Measurements from ENCODE around the gene CLEC2D.

CLEC2D gene

GRCh38 chr12:9685915-9686314 is 16.4 kb downstream of the CLEC2D start:
- no peak overlapping the region for H3K4me3 ChIP-seq (ENCODE audit: low read depth, low read length, poor library complexity, severe bottlenecking)
- H3K9ac ChIP-seq (ENCODE audit: low read length) = no peak overlapping the region
- no peak overlapping the region for H2AFZ ChIP-seq (ENCODE audit: low read length)
- no peaks in the 10 kb centered on the region for H4K20me1 ChIP-seq (ENCODE audit: insufficient read depth, low read length)
- H3K9me3 ChIP-seq (ENCODE audit: low read length) = peaks cover 11% of the 10 kb centered on the region
- H3K4me1 ChIP-seq (ENCODE audit: insufficient read depth, low read length, severe bottlenecking) = no peaks in the 10 kb centered on the region
- no peak overlapping the region for H3K4me2 ChIP-seq (ENCODE audit: low read length)
- no peaks in the 10 kb centered on the region; the same call in 1 of the 2 replicates for H3K79me2 ChIP-seq (ENCODE audit: insufficient read depth, low read length)
- H3K36me3 ChIP-seq (ENCODE audit: insufficient read depth, low read length) = peaks cover 71% of the 10 kb centered on the region
- H3K27ac ChIP-seq (ENCODE audit: low read depth, low read length, poor library complexity, severe bottlenecking) = no peak overlapping the region
- no peaks in the 10 kb centered on the region for H3K27me3 ChIP-seq (ENCODE audit: insufficient read depth, low read length)
- H3F3A ChIP-seq (ENCODE audit: insufficient read depth, low read length) = no peaks in the 10 kb centered on the region
- TF ChIP-seq, protein P1, sequence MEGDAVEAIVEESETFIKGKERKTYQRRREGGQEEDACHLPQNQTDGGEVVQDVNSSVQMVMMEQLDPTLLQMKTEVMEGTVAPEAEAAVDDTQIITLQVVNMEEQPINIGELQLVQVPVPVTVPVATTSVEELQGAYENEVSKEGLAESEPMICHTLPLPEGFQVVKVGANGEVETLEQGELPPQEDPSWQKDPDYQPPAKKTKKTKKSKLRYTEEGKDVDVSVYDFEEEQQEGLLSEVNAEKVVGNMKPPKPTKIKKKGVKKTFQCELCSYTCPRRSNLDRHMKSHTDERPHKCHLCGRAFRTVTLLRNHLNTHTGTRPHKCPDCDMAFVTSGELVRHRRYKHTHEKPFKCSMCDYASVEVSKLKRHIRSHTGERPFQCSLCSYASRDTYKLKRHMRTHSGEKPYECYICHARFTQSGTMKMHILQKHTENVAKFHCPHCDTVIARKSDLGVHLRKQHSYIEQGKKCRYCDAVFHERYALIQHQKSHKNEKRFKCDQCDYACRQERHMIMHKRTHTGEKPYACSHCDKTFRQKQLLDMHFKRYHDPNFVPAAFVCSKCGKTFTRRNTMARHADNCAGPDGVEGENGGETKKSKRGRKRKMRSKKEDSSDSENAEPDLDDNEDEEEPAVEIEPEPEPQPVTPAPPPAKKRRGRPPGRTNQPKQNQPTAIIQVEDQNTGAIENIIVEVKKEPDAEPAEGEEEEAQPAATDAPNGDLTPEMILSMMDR (IDR thresholded peaks at IDR 0.05; ENCODE audit: low read length) = no peak
- TF ChIP-seq EZH2 (IDR thresholded peaks at IDR 0.05; ENCODE audit: borderline replicate concordance, low read length) = no peak
- H3K9me2 ChIP-seq (ENCODE audit: low read depth, low read length) = no peaks in the 10 kb centered on the region

- H3K4me2 ChIP-seq (ENCODE audit: low read length) = no peak overlapping the region
- H3K27ac ChIP-seq (ENCODE audit: low read depth, low read length, poor library complexity, severe bottlenecking) = no peak overlapping the region
- peaks cover 69% of the 10 kb centered on the region for H3K36me3 ChIP-seq (ENCODE audit: insufficient read depth, low read length)
- no peaks in the 10 kb centered on the region for H3K79me2 ChIP-seq (ENCODE audit: insufficient read depth, low read length)
- H2AFZ ChIP-seq (ENCODE audit: low read length) = no peak overlapping the region
- no peak overlapping the region for H3K4me3 ChIP-seq (ENCODE audit: low read depth, low read length, poor library complexity, severe bottlenecking)
- H4K20me1 ChIP-seq (ENCODE audit: insufficient read depth, low read length) = no peaks in the 10 kb centered on the region
- H3K9ac ChIP-seq (ENCODE audit: low read length) = no peak overlapping the region
- H3K27me3 ChIP-seq (ENCODE audit: insufficient read depth, low read length) = no peaks in the 10 kb centered on the region
- TF ChIP-seq EZH2 (IDR thresholded peaks at IDR 0.05; ENCODE audit: borderline replicate concordance, low read length) = no peak
- TF ChIP-seq, protein P1 (IDR thresholded peaks at IDR 0.05; ENCODE audit: low read length) = no peak
- no peaks in the 10 kb centered on the region for H3F3A ChIP-seq (ENCODE audit: insufficient read depth, low read length)
- H3K4me1 ChIP-seq (ENCODE audit: insufficient read depth, low read length, severe bottlenecking) = no peaks in the 10 kb centered on the region
- H3K9me3 ChIP-seq (ENCODE audit: low read length) = peaks cover 7% of the 10 kb centered on the region
- H3K9me2 ChIP-seq (ENCODE audit: low read depth, low read length) = no peaks in the 10 kb centered on the region
These were observed 17.7 kb downstream of the CLEC2D start for GRCh38 chr12:9687228-9687627.

DNA sequence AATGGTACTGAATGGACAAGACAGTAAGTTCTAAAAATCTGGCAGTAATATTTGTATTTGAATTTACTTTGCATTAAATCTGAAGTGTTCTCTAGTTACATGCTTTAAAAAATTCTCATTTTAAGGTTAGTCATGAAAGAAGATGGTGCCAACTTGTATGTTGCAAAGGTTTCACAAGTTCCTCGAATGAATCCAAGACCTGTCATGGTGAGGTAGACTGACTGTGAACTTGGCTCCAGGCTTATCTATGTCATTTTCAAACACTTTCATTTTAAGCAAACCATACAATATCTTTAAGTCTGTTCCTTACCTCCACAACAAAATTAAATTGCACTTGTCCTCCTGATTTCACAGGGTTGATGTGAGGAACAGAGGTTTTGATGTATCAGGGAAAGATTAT is 23.4 kb downstream of the CLEC2D start:
- H2AFZ ChIP-seq (ENCODE audit: low read length) = no peak overlapping the region
- no peak overlapping the region for H3K27ac ChIP-seq (ENCODE audit: low read depth, low read length, poor library complexity, severe bottlenecking)
- H4K20me1 ChIP-seq (ENCODE audit: insufficient read depth, low read length) = no peaks in the 10 kb centered on the region
- no peaks in the 10 kb centered on the region for H3K27me3 ChIP-seq (ENCODE audit: insufficient read depth, low read length)
- TF ChIP-seq, protein P1 (IDR thresholded peaks at IDR 0.05; ENCODE audit: low read length) = no peak
- no peak for TF ChIP-seq EZH2 (IDR thresholded peaks at IDR 0.05; ENCODE audit: borderline replicate concordance, low read length)
- H3K9ac ChIP-seq (ENCODE audit: low read length) = no peak overlapping the region
- no peaks in the 10 kb centered on the region for H3F3A ChIP-seq (ENCODE audit: insufficient read depth, low read length)
- no peaks in the 10 kb centered on the region for H3K9me2 ChIP-seq (ENCODE audit: low read depth, low read length)
- H3K36me3 ChIP-seq (ENCODE audit: insufficient read depth, low read length) = peaks cover 77% of the 10 kb centered on the region
- no peak overlapping the region for H3K4me2 ChIP-seq (ENCODE audit: low read length)
- H3K9me3 ChIP-seq (ENCODE audit: low read length) = peaks cover 7% of the 10 kb centered on the region
- H3K4me3 ChIP-seq (ENCODE audit: low read depth, low read length, poor library complexity, severe bottlenecking) = no peak overlapping the region
- H3K79me2 ChIP-seq (ENCODE audit: insufficient read depth, low read length) = no peaks in the 10 kb centered on the region
- H3K4me1 ChIP-seq (ENCODE audit: insufficient read depth, low read length, severe bottlenecking) = no peaks in the 10 kb centered on the region
